CD4-positive, alpha-beta T cell treated with Interleukin-15 for 4 hours (primary cell): Measurements from ENCODE around the gene SOX3.

Experiments used
- DNase-seq: peaks from one replicate; pipeline ENCODE4 v3.0.0-alpha.2; 2020; ENCODE audit warnings: low spot score

Gene SOX3

GRCh38 chrX:140504371-140505324 lies at the start of gene SOX3:
Gene SOX3, minus strand, starts transcription at chrX:140505069. Its CDS starts 9 bp downstream, at chrX:140505060.
- DNase-seq: no peak

GRCh38 chrX:140548985-140549384 lies 44.1 kb upstream of the SOX3 start:
- no peak for DNase-seq

- no peak for DNase-seq
Measured at GRCh38 chrX:140526171-140526570, 21.3 kb upstream of the SOX3 start.

GRCh38 chrX:140525448-140525847 lies 20.6 kb upstream of the SOX3 start:
- DNase-seq: no peak

GRCh38 chrX:140524556-140524955 lies 19.7 kb upstream of the SOX3 start:
- DNase-seq: no peak

- DNase-seq: no peak
Measured at GRCh38 chrX:140521393-140521792, 16.5 kb upstream of the SOX3 start.

GRCh38 chrX:140514554-140514953 lies 9.7 kb upstream of the SOX3 start:
- DNase-seq: no peak

GRCh38 chrX:140510895-140511295 lies 6.0 kb upstream of the SOX3 start:
- no peak for DNase-seq

- DNase-seq: no peak
Measured at GRCh38 chrX:140510306-140510676, 5.4 kb upstream of the SOX3 start.

- no peak for DNase-seq
Measured at GRCh38 chrX:140509468-140510305, 4.8 kb upstream of the SOX3 start.

GRCh38 chrX:140508958-140509357 lies 4.1 kb upstream of the SOX3 start:
- no peak for DNase-seq

GRCh38 chrX:140507982-140508305 lies 3.1 kb upstream of the SOX3 start:
- no peak for DNase-seq

- DNase-seq: no peak
Measured at GRCh38 chrX:140507223-140507981, 2.5 kb upstream of the SOX3 start.

GRCh38 chrX:140505421-140506337 lies 810 bp upstream of the SOX3 start:
- no peak for DNase-seq

- DNase-seq: no peak
Measured at GRCh38 chrX:140503714-140504351, 1.0 kb downstream of the SOX3 start.

- DNase-seq: no peak
Measured at GRCh38 chrX:140503238-140503601, 1.6 kb downstream of the SOX3 start.

GRCh38 chrX:140502491-140503237 lies 2.2 kb downstream of the SOX3 start:
- no peak for DNase-seq

- DNase-seq: no peak
Measured at GRCh38 chrX:140501940-140502468, 2.9 kb downstream of the SOX3 start.

GRCh38 chrX:140501321-140501720 lies 3.5 kb downstream of the SOX3 start:
- DNase-seq: no peak

- no peak for DNase-seq
Measured at GRCh38 chrX:140500441-140500840, 4.4 kb downstream of the SOX3 start.
